HepG2 (cell line): ENCODE results near the gene MMP19. TPM values are rescaled to one million over a fixed set of nuclear protein-coding genes. Genes with fewer than 3 reads are reported as not detected.

Source experiments
- ATAC-seq: fragments of 200-7000 bp; cut with Tn5 transposase; 3 replicates; pipeline ENCODE4 v1.9.1; 2020; ENCODE audit warnings: mild to moderate bottlenecking, moderate library complexity
- BruUV-seq: library from RNA; stranded (reverse); fragments of 400-500 nt; replicated peaks from 2 replicates; lab custom pipeline; 2021; lab: Mats Ljungman, UMichigan
- CTCF ChIA-PET: fragments of 300-600 bp; formaldehyde crosslinking; extraction: SDS; loops from one replicate; lab custom pipeline; 2021; ENCODE audit warnings: low total read pairs, inconsistent platforms, low intra/inter-chr PET ratio; lab: Yijun Ruan, JAX
- POLR2A ChIA-PET: fragments of 350-600 bp; sonication (Branson Sonifier 250); formaldehyde crosslinking; loops from one replicate; lab custom pipeline; 2020; ENCODE audit warnings: antibody characterized with exemption, inconsistent platforms; lab: Yijun Ruan, JAX
- DNase-seq: peaks from one replicate; pipeline ENCODE4 v3.0.0-alpha.2; 2015; ENCODE audit warnings: low spot score
- FAIRE-seq: peaks from 3 replicates; lab custom pipeline; 2011; peaks lifted over from hg19 to GRCh38; lab: Jason Lieb, UNC
- H2AFZ ChIP-seq: one replicate; pipeline ENCODE4 v1.6.1; 2011; ENCODE audit warnings: low read length, inconsistent platforms
- H3K27ac ChIP-seq: fragments of 300-600 bp; 3 replicates; pipeline ENCODE4 v1.8.0; 2011; ENCODE audit warnings: mixed run types, mild to moderate bottlenecking, mixed read lengths, low read length, inconsistent platforms; ENCODE audit not compliant: insufficient read depth; ENCODE audit errors: extremely low read length
- H3K27me3 ChIP-seq, 2 experiments: fragments of 200-600 bp in 1 of 2; 2 replicates in 1 of 2; 3 replicates in 1 of 2; pipeline versions ENCODE4 v1.6.0 to v1.8.0; 2011; ENCODE audit warnings: low read length in 2 of 2, mild to moderate bottlenecking in 2 of 2, moderate library complexity in 2 of 2, inconsistent platforms in 1 of 2; ENCODE audit not compliant: insufficient read depth in 2 of 2, control insufficient read depth in 1 of 2
- H3K36me3 ChIP-seq, 2 experiments: fragments of 200-600 bp in 1 of 2; replicated peaks in 1 of 2; 2 replicates in 1 of 2; 3 replicates in 1 of 2; pipeline versions ENCODE4 v1.5.1 to v1.8.0; 2011; ENCODE audit warnings: low read length in 2 of 2, inconsistent platforms in 1 of 2; ENCODE audit not compliant: insufficient read depth in 2 of 2, control insufficient read depth in 1 of 2
- H3K4me1 ChIP-seq: 2 replicates; pipeline ENCODE4 v1.5.1; 2012; ENCODE audit warnings: low read length, inconsistent platforms; ENCODE audit not compliant: insufficient read depth
- H3K4me2 ChIP-seq: 2 replicates; pipeline ENCODE4 v1.6.0; 2011; ENCODE audit warnings: low read depth, low read length, inconsistent platforms
- H3K4me3 ChIP-seq, 3 experiments: fragments of 200-600 bp in 1 of 3; sonication (generic), shearing (Covaris generic) in 1 of 3; replicated peaks in 1 of 3; 2 replicates each; pipeline ENCODE4 v1.5.1; 2011 to 2016; ENCODE audit warnings: low read length in 3 of 3, inconsistent platforms in 2 of 3, low read depth in 2 of 3, mild to moderate bottlenecking in 2 of 3, control low read depth in 1 of 3, mixed read lengths in 1 of 3; ENCODE audit not compliant: insufficient read depth in 1 of 3
- H3K79me2 ChIP-seq: one replicate; pipeline ENCODE4 v1.6.1; 2011; ENCODE audit warnings: low read length, inconsistent platforms; ENCODE audit not compliant: insufficient read depth
- H3K9ac ChIP-seq: 2 replicates; pipeline ENCODE4 v1.6.0; 2011; ENCODE audit warnings: mild to moderate bottlenecking, low read depth, low read length, inconsistent platforms; ENCODE audit not compliant: insufficient read depth
- H3K9me3 ChIP-seq: 2 replicates; pipeline ENCODE4 v1.5.1; 2012; ENCODE audit warnings: mild to moderate bottlenecking, low read length
- H4K20me1 ChIP-seq: 2 replicates; pipeline ENCODE4 v1.6.0; 2011; ENCODE audit warnings: inconsistent platforms, mild to moderate bottlenecking, low read length, moderate library complexity; ENCODE audit not compliant: insufficient read depth
- CAMTA2 ChIP-seq: sonication (generic); formaldehyde crosslinking; IDR thresholded peaks from 2 replicates; pipeline ENCODE4 v1.4.0; 2020; ENCODE audit warnings: mild to moderate bottlenecking, missing genetic modification reagents, borderline replicate concordance
- KLF13 ChIP-seq: sonication (generic); formaldehyde crosslinking; IDR thresholded peaks from 2 replicates; pipeline ENCODE4 v1.4.0; 2020; ENCODE audit warnings: mild to moderate bottlenecking, missing genetic modification reagents
- MLLT10 ChIP-seq: sonication (generic); formaldehyde crosslinking; IDR thresholded peaks from 2 replicates; pipeline ENCODE4 v1.4.0; 2020; ENCODE audit warnings: missing genetic modification reagents
- POLR2G ChIP-seq: fragments of 200-400 bp; formaldehyde crosslinking; IDR thresholded peaks from 2 replicates; pipeline ENCODE4 v1.6.1; 2018; ENCODE audit warnings: mild to moderate bottlenecking, low read depth, low read length, moderate library complexity
- TBL1XR1 ChIP-seq: fragments of 150-350 bp; IDR thresholded peaks from 2 replicates; pipeline ENCODE4 v1.6.1; 2014; ENCODE audit warnings: borderline replicate concordance, low read length; ENCODE audit not compliant: partially characterized antibody
- ZNF564 ChIP-seq: sonication (generic); formaldehyde crosslinking; IDR thresholded peaks from 2 replicates; pipeline ENCODE4 v1.8.1; 2023; ENCODE audit warnings: mild to moderate bottlenecking, missing genetic modification reagents
- ZNF775 ChIP-seq: sonication (generic); formaldehyde crosslinking; IDR thresholded peaks from 2 replicates; pipeline ENCODE4 v1.4.0; 2020; ENCODE audit warnings: missing genetic modification reagents, mild to moderate bottlenecking, moderate library complexity, borderline replicate concordance
- WGBS: methylation state at CpG from one replicate; pipeline ENCODE4 v1.1.6; 2017; ENCODE audit warnings: low lambda C conversion rate; 5-methylcytosine and 5-hydroxymethylcytosine counted together
- in situ Hi-C: cut with HindIII; loops from 2 replicates; pipeline ENCODE4 v1.10.0; 2017; ENCODE audit warnings: low pct_unique_long_range_greater_than_20kb; ENCODE audit not compliant: extremely low pct_ligation_motif_present
- intact Hi-C: fragments of 100-400 bp; cut with micrococcal nuclease; formaldehyde crosslinking; loops from one replicate; pipeline ENCODE4 v1.10.0; 2022; ENCODE audit not compliant: unreplicated experiment
- polyA plus RNA-seq, 8 experiments: library from polyadenylated mRNA; depleted of rRNA in 3 of 8; stranded (reverse) in 7 of 8; unstranded in 1 of 8; fragments of >200 nt; fragmentation: Illumina TruSeq in 4 of 8; extraction: Trizol in 4 of 8; gene quantifications; 2 replicates each; pipeline versions ENCODE4 v1.2.1 to v1.2.3, GENCODE V29; 2011 to 2016; ENCODE audit warnings: low read depth in 4 of 8, missing spikeins in 1 of 8, mixed read lengths in 1 of 8; ENCODE audit not compliant: insufficient read depth in 1 of 8
- total RNA-seq, 5 experiments: library from RNA; depleted of rRNA; stranded (reverse); fragments of >200 nt; fragmentation: Illumina TruSeq; extraction: Trizol; gene quantifications; 2 replicates each; pipeline ENCODE4 v1.2.3, GENCODE V29; 2016; ENCODE audit warnings: low read depth in 1 of 5
- TF ChIP-seq, protein P1 (sequence below): sonication (generic); formaldehyde crosslinking; IDR thresholded peaks from 2 replicates; pipeline ENCODE4 v1.5.0; 2020; ENCODE audit warnings: missing genetic modification reagents, mild to moderate bottlenecking, borderline replicate concordance

The MMP19 gene
- total and polyA plus RNA-seq, 2 of the 13 experiments (the other 11 are each of a cell fraction or from before 2014, with no cell fraction given): 0.07 to 0.08 TPM

GRCh38 chr12:55845361-55845760 is 2.6 kb upstream of the MMP19 start:
- Histone ChIP-seq H2AFZ (no peak overlapping the region), H3K4me2 (no peak overlapping the region), H3K27ac (no peak overlapping the region), H3K79me2 (no peaks in the 10 kb centered on the region), H4K20me1 (no peaks in the 10 kb centered on the region), H3K27me3 (peaks cover 1 to 19% of the 10 kb centered on the region in 2 experiments; a peak in 3 of 5 replicates), H3K9ac (no peak overlapping the region), H3K4me1 (peaks cover 33% of the 10 kb centered on the region), H3K4me3 (no peak overlapping the region), H3K36me3 (no peaks in the 10 kb centered on the region), H3K9me3 (no peaks in the 10 kb centered on the region)
- in situ Hi-C loops: no loop called here
- ChIA-PET CTCF (no interaction called here), POLR2A (interaction anchor here (1.6 kb wide), 1 partner anchor 28 kb away, joined by 3 read pairs; the partner anchor contains the start of genes ORMDL2 and SARNP)
- intact Hi-C loops: no loop called here
- no TSS peak for BruUV-seq
- DNase-seq (no peak), ATAC-seq (no peak), FAIRE-seq (no peak)
- WGBS: 67% methylated on average over 4 of the region's 5 CpGs
- TF ChIP-seq ZNF564 (no peak), ZNF775 (CRISPR knock-in tag) (no peak), CAMTA2 (CRISPR knock-in tag) (no peak), MLLT10 (CRISPR knock-in tag) (no peak), KLF13 (CRISPR knock-in tag) (no peak), TBL1XR1 (no peak), POLR2G (no peak)
- TF ChIP-seq, protein P1, sequence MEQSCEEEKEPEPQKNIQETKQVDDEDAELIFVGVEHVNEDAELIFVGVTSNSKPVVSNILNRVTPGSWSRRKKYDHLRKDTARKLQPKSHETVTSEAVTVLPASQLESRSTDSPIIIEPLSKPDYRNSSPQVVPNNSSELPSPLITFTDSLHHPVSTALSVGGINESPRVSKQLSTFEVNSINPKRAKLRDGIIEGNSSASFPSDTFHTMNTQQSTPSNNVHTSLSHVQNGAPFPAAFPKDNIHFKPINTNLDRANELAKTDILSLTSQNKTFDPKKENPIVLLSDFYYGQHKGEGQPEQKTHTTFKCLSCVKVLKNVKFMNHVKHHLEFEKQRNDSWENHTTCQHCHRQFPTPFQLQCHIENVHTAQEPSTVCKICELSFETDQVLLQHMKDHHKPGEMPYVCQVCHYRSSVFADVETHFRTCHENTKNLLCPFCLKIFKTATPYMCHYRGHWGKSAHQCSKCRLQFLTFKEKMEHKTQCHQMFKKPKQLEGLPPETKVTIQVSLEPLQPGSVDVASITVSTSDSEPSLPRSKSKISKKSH: no peak
